GM20000 (cell line): Measurements from ENCODE around the gene GLCE.

ENCODE experiments used
- DNase-seq: peaks from one replicate; pipeline ENCODE4 v3.0.0; 2012; ENCODE audit warnings: low spot score
- CTCF ChIP-seq: IDR thresholded peaks from 2 replicates; pipeline ENCODE4 v1.5.1; 2012; ENCODE audit warnings: mild to moderate bottlenecking, control low read depth; ENCODE audit errors: extremely low read depth, missing control alignments

Gene GLCE

GRCh38 chr15:69303337-69304181 is 143.1 kb downstream of the GLCE start:
- no peak for DNase-seq
- no peak for TF ChIP-seq CTCF

GRCh38 chr15:69304182-69304545 is 143.7 kb downstream of the GLCE start:
- no peak for DNase-seq
- no peak for TF ChIP-seq CTCF

DNA sequence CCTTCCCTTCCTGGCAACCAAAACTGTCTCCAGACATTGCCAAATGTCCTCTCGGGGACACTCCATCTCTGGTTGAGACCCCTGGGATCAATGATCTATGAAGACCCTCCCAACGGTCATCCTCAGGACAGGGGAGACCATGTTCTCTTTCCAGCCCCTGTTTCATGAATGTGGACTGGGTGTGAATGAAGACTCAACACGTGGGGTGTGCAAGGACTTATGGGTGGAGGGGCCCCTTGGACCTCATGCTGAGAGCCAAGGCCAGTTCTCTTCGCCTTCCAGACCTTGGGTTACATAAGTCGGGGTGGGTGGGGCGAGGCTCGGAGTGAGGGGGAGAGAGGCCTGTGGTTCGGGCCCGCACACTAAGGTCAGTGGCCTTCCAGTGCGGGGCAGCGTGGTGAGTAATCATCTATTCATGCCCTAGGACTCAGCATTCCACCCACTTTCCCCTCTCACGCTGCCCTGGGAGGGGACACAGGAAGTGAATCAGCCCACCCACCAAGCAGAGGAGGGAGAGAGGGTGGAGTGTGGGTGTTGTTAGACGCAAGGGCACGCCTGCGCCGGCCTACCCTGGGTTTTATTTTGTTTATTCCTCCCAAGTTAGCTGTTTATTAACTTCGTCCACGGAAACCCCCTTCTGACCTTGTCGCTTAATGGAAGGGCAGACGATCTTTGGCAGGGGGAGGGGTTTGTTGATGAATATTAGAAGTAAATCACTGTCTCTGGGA is 144.9 kb downstream of the GLCE start:
- DNase-seq, result no peak
- no peak for TF ChIP-seq CTCF

DNA sequence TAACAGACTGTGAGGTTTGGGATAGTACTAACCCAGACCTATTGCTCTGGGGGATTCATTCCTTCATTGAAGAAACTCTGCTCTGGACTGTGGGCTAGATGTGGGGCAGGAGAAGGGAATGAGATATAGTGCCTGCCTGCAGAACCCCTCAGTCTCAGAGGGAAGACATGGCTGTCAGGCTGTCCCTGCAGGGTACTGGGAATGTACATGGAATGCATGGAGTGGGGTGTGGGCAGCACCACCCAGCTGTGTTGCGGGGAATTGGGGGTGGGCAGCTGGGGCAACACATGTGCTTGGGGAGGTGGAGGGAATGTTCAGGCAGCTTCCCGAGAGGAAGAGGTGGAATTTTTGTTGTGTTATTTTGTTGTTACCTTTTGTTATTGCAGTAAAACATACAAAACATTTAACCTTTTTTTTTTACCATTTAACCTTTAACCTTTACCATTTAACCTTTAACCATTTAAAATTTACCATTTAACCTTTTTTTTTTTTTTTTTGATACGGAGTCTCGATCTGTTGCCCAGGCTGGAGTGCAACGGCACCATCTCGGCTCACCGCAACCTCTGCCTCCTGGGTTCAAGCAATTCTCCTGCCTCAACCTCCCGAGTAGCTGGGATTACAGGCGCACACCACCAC is 145.6 kb downstream of the GLCE start:
- TF ChIP-seq CTCF, result no peak
- DNase-seq, result no peak

GRCh38 chr15:69307939-69308338 is 147.5 kb downstream of the GLCE start:
- no peak for DNase-seq
- TF ChIP-seq CTCF, result no peak

DNA sequence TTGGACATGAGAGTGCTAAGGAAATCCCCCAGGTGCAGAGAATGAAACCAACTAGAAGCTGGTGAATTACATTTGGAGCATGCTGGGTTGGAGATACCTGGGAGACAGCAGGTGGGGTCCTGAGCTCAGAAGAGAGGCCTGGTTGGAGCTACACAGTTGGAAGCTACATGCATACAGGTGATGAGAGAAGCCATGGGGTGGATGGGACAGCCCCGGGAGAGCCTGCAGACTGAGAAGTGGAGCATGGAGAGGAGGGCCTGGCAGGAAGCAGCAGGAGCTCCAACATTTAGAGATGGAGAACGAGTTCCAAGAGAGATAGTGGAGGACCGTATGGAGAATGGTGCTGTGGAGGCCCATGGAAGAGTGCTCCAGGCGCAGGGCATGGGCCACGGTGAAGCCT is 148.5 kb downstream of the GLCE start:
- TF ChIP-seq CTCF, result no peak
- DNase-seq, result no peak

GRCh38 chr15:69311319-69311721 is 150.9 kb downstream of the GLCE start:
- no peak for DNase-seq
- no peak for TF ChIP-seq CTCF
